LNCAP (cell line): ENCODE results near the gene ZSCAN21.

Experiments
- CTCF ChIP-seq: fragments of 450-650 bp; IDR thresholded peaks from 2 replicates; pipeline ENCODE4 v1.5.1; 2017; ENCODE audit warnings: mild to moderate bottlenecking

Gene ZSCAN21

GRCh38 chr7:100022621-100023020, 27.0 kb upstream of the ZSCAN21 start:
- no peak for TF ChIP-seq CTCF

GRCh38 chr7:100023526-100023925, 26.0 kb upstream of the ZSCAN21 start:
- no peak for TF ChIP-seq CTCF

- TF ChIP-seq CTCF: no peak
These were observed 25.5 kb upstream of the ZSCAN21 start for GRCh38 chr7:100024020-100024619.

- no peak for TF ChIP-seq CTCF
These were observed 22.4 kb upstream of the ZSCAN21 start for GRCh38 chr7:100027197-100027596.

GRCh38 chr7:100029596-100029995, 20.0 kb upstream of the ZSCAN21 start:
- TF ChIP-seq CTCF: no peak

- TF ChIP-seq CTCF: no peak
These were observed 16.0 kb upstream of the ZSCAN21 start for GRCh38 chr7:100033526-100033925.

- TF ChIP-seq CTCF: no peak
These were observed 14.6 kb upstream of the ZSCAN21 start for GRCh38 chr7:100034871-100035510.
